ENCODE data around the gene POLN.

The POLN gene

GRCh38 chr4:2245787-2246275 is 3.9 kb upstream of the POLN start:
- no peak for ATAC-seq
- no peak for TF ChIP-seq BACH2 (CRISPR knock-in tag; IDR thresholded peaks at IDR 0.05; ENCODE audit: borderline replicate concordance)
- TF ChIP-seq ZNF8 (CRISPR knock-in tag; IDR thresholded peaks at IDR 0.05), result no peak
- no peak for TF ChIP-seq ISL1 (CRISPR knock-in tag; IDR thresholded peaks at IDR 0.05)
- TF ChIP-seq GLIS3 (CRISPR knock-in tag; IDR thresholded peaks at IDR 0.05), result no peak
- TF ChIP-seq CSRNP3 (CRISPR knock-in tag; IDR thresholded peaks at IDR 0.05), result no peak
- no peak for TF ChIP-seq TOX (CRISPR knock-in tag; IDR thresholded peaks at IDR 0.05; ENCODE audit: borderline replicate concordance)
- TF ChIP-seq POU6F1 (CRISPR knock-in tag; IDR thresholded peaks at IDR 0.05; ENCODE audit: borderline replicate concordance, low read depth), result no peak
- no peak for TF ChIP-seq PATZ1 (CRISPR knock-in tag; IDR thresholded peaks at IDR 0.05; ENCODE audit: borderline replicate concordance)
- TF ChIP-seq TCF4 (CRISPR knock-in tag; IDR thresholded peaks at IDR 0.05; ENCODE audit: borderline replicate concordance), result no peak
- no peak for TF ChIP-seq ZFP3 (CRISPR knock-in tag; IDR thresholded peaks at IDR 0.05)
- no peak for TF ChIP-seq OSR1 (CRISPR knock-in tag; IDR thresholded peaks at IDR 0.05)
- no peak for TF ChIP-seq SNAI2 (CRISPR knock-in tag; IDR thresholded peaks at IDR 0.05)
- TF ChIP-seq ZFP30 (CRISPR knock-in tag; IDR thresholded peaks at IDR 0.05), result no peak
- TF ChIP-seq CSDC2 (CRISPR knock-in tag; IDR thresholded peaks at IDR 0.05), result no peak
- TF ChIP-seq ZNF70 (CRISPR knock-in tag; IDR thresholded peaks at IDR 0.05), result no peak
- TF ChIP-seq TSHZ2 (CRISPR knock-in tag; IDR thresholded peaks at IDR 0.05), result no peak
- no peak for TF ChIP-seq ARNTL (CRISPR knock-in tag; IDR thresholded peaks at IDR 0.05; ENCODE audit: borderline replicate concordance, low read depth)
- no peak for TF ChIP-seq ZNF565 (CRISPR knock-in tag; conservative IDR thresholded peaks at IDR 0.05; ENCODE audit: low read depth)

- no peak for ATAC-seq
- TF ChIP-seq POU6F1 (CRISPR knock-in tag; IDR thresholded peaks at IDR 0.05; ENCODE audit: borderline replicate concordance, low read depth) (no peak), ZFP30 (CRISPR knock-in tag; IDR thresholded peaks at IDR 0.05) (no peak), ZNF8 (CRISPR knock-in tag; IDR thresholded peaks at IDR 0.05) (no peak)
Measured at GRCh38 chr4:2245057-2245786, 3.3 kb upstream of the POLN start.

- TF ChIP-seq PPARA (CRISPR knock-in tag; IDR thresholded peaks at IDR 0.05; ENCODE audit: borderline replicate concordance) (no peak), POU6F1 (CRISPR knock-in tag; IDR thresholded peaks at IDR 0.05; ENCODE audit: borderline replicate concordance, low read depth) (no peak), CSRNP3 (CRISPR knock-in tag; IDR thresholded peaks at IDR 0.05) (no peak)
- ATAC-seq, result no peak
Measured at GRCh38 chr4:2243681-2244380, 1.9 kb upstream of the POLN start.

Data from SK-N-SH treated with all-trans-retinoic acid at 6 μM for 48 hours (cell line).